Right hindlimb (tissue), 1 donor: Measurements from ENCODE around the gene BTBD19.
A peak's percentile ranks its signal among the peaks of the same experiment; 100 is the strongest.
"Not testable (repeated sequence)": the region's sequence is repeated elsewhere in the genome, so short reads cannot be mapped to it uniquely, and the experiment has no call there.

Experiments
- DNase-seq: peaks from one replicate; pipeline ENCODE4 v3.0.0-alpha.2; 2018

The BTBD19 gene

GRCh38 chr1:44829506-44830384, 21.4 kb downstream of the BTBD19 start:
- no peak for DNase-seq

DNA sequence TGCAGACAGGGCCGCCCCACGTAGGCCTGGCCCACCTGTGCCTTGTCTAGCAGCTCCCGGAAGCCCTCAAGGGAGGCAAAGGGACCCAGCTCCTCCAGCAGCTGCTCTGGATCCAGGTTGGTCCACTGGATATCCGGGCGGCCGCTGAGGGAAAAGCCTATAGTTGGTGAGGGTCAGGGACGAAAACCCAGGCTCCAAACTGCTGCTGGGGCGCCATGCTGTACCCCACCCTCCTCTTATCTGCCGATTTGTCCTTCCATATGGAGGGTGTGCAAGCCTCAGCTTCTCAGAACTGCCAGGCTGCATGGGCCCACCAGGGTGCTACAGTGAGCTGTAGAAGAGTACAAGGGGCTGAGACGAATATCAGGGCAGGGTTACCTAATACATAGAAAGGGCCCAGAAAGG, 22.6 kb downstream of the BTBD19 start:
- DNase-seq: no peak

DNA sequence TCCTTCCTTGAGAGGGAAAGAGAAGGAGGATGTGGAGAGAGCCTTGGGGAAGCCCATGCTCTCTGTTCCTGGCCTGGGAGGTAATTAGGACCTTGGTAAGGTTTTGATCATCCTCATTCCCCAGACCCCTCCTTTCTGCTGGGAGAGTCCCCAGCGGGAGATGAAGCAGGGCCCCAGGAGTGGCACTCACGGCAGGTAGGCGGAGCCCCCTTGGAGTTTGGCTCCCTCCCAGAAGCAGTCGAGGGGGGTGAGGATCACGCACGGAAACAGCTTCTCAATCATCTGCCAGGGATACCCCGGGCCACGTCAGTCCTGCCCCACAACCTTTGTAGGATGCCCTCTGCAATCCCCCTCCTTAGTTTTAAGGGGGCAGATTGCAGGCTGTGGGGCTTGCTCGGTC, 23.2 kb downstream of the BTBD19 start:
- DNase-seq: no peak

DNA sequence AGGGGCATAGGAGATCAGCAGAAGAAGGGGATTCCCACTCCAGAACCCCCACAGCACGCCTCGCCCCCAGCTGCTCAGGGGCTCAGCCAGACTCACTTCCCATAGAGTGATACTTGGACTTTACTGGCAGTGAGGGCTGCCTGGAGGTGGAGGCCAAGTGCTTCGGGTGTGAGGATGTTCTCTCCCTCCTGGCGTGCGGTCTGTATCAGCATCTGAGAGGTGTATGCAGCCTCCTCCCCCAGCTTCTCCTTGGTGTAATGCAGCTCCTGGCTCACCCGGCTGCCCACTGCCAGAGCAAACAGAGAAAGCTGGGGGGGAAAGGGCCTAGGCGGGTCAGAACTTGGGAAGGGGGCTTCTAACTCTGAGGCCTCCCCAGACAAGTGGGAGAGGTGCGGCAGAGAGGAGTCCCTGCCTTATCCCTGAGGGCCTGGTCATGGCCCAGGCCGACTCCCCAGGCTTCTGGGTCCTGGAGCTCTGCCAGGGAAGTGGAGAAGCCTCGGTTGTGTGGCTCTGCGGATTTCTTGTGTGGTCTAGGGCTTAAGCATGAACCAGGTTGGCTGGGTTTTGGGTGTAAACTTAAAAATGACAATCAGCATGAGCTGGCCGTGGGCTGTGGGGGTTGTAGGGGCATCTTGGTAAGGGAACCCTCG, 23.9 kb downstream of the BTBD19 start:
- no peak for DNase-seq

DNA sequence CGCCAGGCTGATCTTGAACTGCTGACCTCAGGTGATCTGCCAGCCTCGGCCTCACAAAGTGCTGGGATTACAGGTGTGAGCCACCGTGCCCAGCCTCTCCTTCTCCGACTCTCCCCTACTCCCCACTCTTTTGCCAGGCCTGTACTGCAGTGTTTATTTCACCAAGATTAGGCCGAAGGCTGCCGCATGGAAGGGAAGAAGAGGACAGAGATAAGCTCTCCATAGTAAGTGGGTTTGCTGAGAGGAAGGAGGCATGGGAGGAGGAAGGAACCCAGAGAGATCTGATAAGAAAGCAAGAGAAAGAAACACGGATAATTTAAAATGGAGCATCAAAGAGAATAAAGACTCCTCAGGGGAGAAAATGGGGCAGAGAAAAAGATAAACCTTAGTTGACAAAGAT, 26.0 kb downstream of the BTBD19 start:
- DNase-seq: no peak

GRCh38 chr1:44835738-44836675, 27.7 kb downstream of the BTBD19 start:
- DNase-seq: peak; percentile 89

- DNase-seq: not testable (repeated sequence)
Measured at GRCh38 chr1:44838294-44838693, 30.0 kb downstream of the BTBD19 start.

DNA sequence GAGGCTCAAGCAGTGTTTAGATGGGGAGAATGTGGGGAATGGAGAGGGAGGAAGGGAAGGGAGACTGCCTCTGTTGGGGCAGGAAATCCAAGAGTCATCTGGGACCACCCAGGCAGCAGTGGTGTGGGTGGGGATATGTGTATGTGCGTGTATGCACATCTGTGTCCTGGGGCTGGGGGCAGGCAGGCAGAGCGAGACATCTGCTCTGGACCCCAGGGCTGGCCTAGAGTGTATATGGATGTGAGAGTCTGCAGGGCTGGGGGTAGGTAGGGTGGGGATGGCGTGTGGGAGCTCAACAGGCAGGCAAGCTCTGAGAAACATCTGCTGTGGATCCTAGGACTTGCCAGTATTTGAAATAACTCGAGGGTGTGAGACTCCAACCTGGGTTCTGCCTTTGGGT, 31.3 kb downstream of the BTBD19 start:
- peak; percentile 81 for DNase-seq

DNA sequence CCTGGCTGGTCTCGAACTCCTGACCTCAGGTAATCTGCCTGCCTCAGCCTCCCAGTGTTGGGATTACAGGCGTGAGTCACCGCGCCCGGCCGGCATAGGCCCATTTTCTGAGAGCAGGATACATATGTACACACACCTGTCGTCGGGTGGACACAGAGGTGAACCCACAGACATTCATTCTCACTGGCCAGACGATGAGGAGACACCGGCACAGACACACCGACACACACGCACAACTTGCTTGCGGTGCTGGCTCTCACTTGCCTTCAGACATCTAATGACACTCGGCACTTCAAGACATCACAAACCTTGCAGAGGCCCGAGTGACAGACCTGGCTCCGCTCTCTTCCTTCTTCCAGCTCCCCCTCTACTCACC, 34.2 kb downstream of the BTBD19 start:
- DNase-seq: no peak

- peak; percentile 89 for DNase-seq
Measured at GRCh38 chr1:44842862-44843655, 34.7 kb downstream of the BTBD19 start, which contains the start of gene PTCH2. PTCH2 (minus strand) TSS chr1:44843253; CDS start chr1:44842932, 321 bp downstream.

DNA sequence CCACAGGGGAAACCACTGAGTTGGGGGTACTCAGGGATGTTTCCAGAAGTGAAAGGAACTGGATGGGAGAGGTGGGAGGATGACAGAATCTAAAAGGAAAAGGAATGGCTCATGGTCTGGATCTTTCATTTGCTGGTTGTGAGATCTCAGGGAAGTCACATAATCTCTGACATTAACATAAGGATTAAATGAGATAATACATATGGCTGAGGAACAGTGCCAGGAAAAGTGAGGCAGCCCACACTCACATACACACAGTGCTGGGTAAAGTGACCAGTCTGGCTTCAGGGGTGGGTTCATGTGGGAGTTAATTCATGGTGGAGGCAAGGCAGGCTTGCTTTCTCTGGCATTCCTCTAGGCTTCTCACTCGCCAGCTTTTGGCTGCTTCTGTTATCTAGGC, 38.7 kb downstream of the BTBD19 start:
- no peak for DNase-seq

GRCh38 chr1:44847845-44848244, 39.5 kb downstream of the BTBD19 start:
- no peak for DNase-seq

- no peak for DNase-seq
Measured at GRCh38 chr1:44848456-44849181, 40.3 kb downstream of the BTBD19 start.

DNA sequence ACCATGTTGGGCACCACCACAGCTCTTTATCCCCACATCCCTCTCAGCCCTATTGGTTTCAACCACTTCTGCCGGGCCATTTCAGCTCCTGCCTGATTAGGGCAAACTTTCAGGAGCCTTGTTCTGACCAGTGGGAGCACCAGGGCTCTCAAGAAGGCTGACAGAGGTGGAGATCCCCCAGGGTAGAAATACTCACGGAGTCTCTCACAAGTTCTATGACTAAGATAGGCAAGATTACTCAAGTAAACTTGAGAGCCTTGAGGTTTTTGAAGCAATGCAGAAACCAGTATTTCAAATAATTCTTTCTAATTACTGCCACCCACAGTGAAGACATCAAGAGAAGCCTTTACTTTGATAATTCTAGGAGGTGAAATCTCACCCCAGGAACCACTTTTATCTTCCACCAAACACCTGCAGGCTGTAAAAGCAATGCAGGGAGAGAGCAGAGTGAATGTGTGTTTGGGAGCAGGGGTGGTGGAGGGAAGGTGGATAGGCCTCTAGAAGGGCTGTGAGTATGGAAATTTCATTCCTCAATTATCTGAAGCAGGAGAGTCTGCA, 41.3 kb downstream of the BTBD19 start:
- DNase-seq: no peak

DNA sequence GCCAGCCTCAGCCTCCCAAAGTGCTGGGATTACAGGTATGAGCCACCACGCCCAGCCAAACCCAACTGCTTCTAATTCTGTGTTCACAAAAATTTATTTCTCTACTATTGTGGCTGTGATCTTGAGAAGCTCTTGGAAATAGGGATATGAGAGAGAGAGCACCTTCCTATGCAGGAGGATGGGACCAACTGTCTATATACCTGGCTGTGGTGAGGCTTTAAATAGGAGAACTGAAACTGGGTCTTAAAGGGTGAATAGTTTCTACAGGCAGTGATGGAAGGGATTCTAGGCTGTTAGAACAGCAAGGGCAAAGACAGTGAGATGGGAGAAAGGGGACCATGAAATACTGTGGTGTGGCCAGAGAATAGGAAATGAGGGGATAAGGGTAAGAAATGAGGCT, 43.0 kb downstream of the BTBD19 start:
- no peak for DNase-seq

GRCh38 chr1:44853201-44853600, 44.9 kb downstream of the BTBD19 start:
- DNase-seq: no peak

DNA sequence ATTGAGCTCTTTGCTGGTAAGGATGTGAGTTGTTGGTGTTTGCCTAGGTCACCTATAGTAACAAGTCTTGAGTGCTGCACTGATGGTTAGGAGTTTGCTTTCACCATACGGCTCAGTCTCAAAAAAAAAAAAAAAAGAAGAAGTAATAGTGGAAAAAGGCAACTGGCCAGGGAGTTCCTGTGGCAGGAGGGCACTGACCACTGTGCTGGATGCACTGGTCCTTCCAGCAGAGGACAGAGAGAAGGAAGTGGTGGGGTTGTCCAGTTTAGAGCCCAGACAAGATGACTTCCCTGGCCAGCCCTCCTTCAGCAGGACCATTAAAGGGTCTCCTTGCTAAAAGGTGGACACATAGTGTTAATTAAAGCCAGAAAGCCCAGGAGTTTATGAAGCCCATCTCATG, 46.6 kb downstream of the BTBD19 start:
- no peak for DNase-seq

DNA sequence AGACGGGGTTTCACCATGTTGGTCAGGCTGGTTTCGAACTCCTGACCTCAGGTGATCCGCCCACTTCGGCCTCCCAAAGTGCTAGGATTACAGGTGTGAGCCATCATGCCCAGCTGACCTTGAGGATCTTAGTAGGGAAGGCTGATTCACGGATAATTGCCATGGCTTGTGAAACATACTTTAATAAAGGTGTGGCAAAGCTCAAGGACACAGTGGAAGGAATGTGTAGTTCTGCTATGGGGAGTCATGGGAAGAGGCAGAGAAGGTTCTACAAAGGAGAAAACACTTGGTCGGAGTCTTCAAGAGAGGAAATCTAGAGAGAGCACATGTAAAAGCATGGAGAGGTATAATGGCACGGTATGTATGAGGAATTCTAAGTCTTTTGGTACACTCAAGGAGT, 47.4 kb downstream of the BTBD19 start:
- no peak for DNase-seq

GRCh38 chr1:44857446-44857845, 49.1 kb downstream of the BTBD19 start:
- no peak for DNase-seq

DNA sequence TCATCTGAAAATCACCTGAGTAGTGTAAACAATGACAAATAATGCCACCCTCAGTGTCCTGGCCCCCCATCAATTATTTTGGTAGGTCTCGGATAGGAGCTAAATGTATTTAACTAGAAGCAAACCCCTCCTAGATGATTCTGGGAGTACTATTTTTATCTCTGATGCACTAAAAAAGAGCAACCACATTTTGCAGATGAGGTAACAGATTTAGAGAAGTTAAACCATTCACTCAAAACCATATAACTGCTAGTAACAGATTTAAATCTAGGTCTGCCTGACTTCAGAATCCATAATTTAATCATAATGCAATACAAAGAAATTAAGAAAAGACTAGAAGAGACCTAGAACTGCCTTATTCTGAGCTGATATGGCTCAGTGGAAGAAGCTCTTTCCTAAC, 52.0 kb downstream of the BTBD19 start:
- DNase-seq: no peak

- no peak for DNase-seq
Measured at GRCh38 chr1:44860891-44861425, 52.6 kb downstream of the BTBD19 start.
